ENCODE measurements around the gene IFITM10. TPM values are rescaled to one million over a fixed set of nuclear protein-coding genes. Genes with fewer than 3 reads are reported as not detected.

The IFITM10 gene
- total and polyA plus RNA-seq, 10 of the 15 experiments (the other 5 are each of a cell fraction or from before 2014, with no cell fraction given), result 0.04 to 0.27 TPM; not detected in 8

GRCh38 chr11:1691026-1691877 is 59.1 kb downstream of the IFITM10 start:
- no peak for FAIRE-seq
- intact Hi-C loops (cut with micrococcal nuclease; ENCODE audit: unreplicated experiment), result loop anchor here (5.0 kb wide), 1 partner anchor 39 kb away; no protein-coding TSS in a partner anchor

More at GRCh38 chr11:1691026-1691877, 59.1 kb downstream of the IFITM10 start:
- no peaks in the 10 kb centered on the region for H3K9me3 ChIP-seq (replicated peaks; ENCODE audit: control insufficient read depth, insufficient read depth, low read length)
- peaks cover 3 to 4% of the 10 kb centered on the region in 2 experiments; a peak in 2 of 4 replicates for H3K27me3 ChIP-seq (replicated peaks in 1 of 2; ENCODE audit: control insufficient read depth in 2 of 2, insufficient read depth in 2 of 2, low read length in 1 of 2)
- no peak overlapping the region for H3K9ac ChIP-seq (ENCODE audit: control insufficient read depth, insufficient read depth, low read length)
- SMC1A ChIA-PET (ENCODE audit: uncharacterized antibody, unreplicated experiment), result interaction anchor here (1.0 kb wide), 1 partner anchor 38 kb away, joined by 3 read pairs; no protein-coding TSS in a partner anchor
- RAD21 ChIA-PET (ENCODE audit: unreplicated experiment), result interaction anchor here (1.7 to 4.7 kb wide), 3 partner anchors 142 to 460 kb away, joined by 5 to 107 read pairs (median 5); partner anchors contain the start of gene SYT8
- no peaks in the 10 kb centered on the region for H3K4me1 ChIP-seq (ENCODE audit: control insufficient read depth, insufficient read depth, low read length)
- no peak for DNase-seq (ENCODE audit: low read depth, low spot score)
- H3K36me3 ChIP-seq (ENCODE audit: control insufficient read depth in 2 of 2, insufficient read depth in 2 of 2, low read length in 1 of 2), result no peaks in the 10 kb centered on the region
- TF ChIP-seq ZNF24 (IDR thresholded peaks at IDR 0.05) (no peak), MEF2B (IDR thresholded peaks at IDR 0.05; ENCODE audit: partially characterized antibody, poor library complexity, severe bottlenecking) (no peak), FOXM1 (IDR thresholded peaks at IDR 0.05; ENCODE audit: low read depth, low read length) (no peak), POLR2AphosphoS2 (IDR thresholded peaks at IDR 0.05; ENCODE audit: low read depth, low read length) (no peak), ZSCAN29 (IDR thresholded peaks at IDR 0.05) (no peak)
- no peaks in the 10 kb centered on the region for H3K79me2 ChIP-seq (ENCODE audit: control insufficient read depth, insufficient read depth, low read length)
- no peak overlapping the region for H3K4me2 ChIP-seq (ENCODE audit: control insufficient read depth, insufficient read depth)
- H2AFZ ChIP-seq (ENCODE audit: control insufficient read depth, low read depth, low read length), result no peak overlapping the region
- 23% methylated on average over 16 of the region's 16 CpGs for WGBS (ENCODE audit: insufficient coverage, insufficient replicate concordance, low lambda C conversion rate, missing lambda C conversion rate)
- no peak for ATAC-seq
- in situ Hi-C loops (cut with MboI), result no loop called here
- CTCF ChIA-PET, result interaction anchor here (0.7 to 5.7 kb wide), 7 partner anchors 9 to 460 kb away, joined by 5 to 187 read pairs (median 6); partner anchors contain the start of gene SYT8
- POLR2A ChIA-PET, result no interaction called here
- H4K20me1 ChIP-seq (ENCODE audit: control insufficient read depth, insufficient read depth), result no peaks in the 10 kb centered on the region; the same call in 1 of the 2 replicates
- H3K27ac ChIP-seq (ENCODE audit: control insufficient read depth, insufficient read depth), result no peak overlapping the region
- BruUV-seq (replicated peaks), result no TSS peak
- no peak overlapping the region for H3K4me3 ChIP-seq

Measured in GM12878 (cell line).